H1 (cell line): ENCODE results near the gene ZFYVE21. TPM values are rescaled to one million over a fixed set of nuclear protein-coding genes. Genes with fewer than 3 reads are reported as not detected.

Source experiments
- SUZ12 ChIP-seq: fragments of 200-600 bp; sonication (generic); IDR thresholded peaks from 2 replicates; pipeline ENCODE4 v1.6.1; 2012; ENCODE audit warnings: mild to moderate bottlenecking, inconsistent platforms, low read length, moderate library complexity, mixed read lengths
- polyA plus RNA-seq, 7 experiments: library from polyadenylated mRNA; depleted of rRNA in 3 of 7; stranded (reverse) in 5 of 7; unstranded in 2 of 7; fragments of >200 nt in 5 of 7; fragments of 200-250 nt in 2 of 7; gene quantifications; 1 replicate in 5 of 7; 2 replicates in 1 of 7; 4 replicates in 1 of 7; pipeline versions ENCODE4 v1.2.1 to v1.2.3, GENCODE V29; 2011 to 2013; ENCODE audit warnings: missing spikeins in 2 of 7, mixed read lengths in 2 of 7
- total RNA-seq: library from RNA; stranded (reverse); fragmentation: NEBNext Ultra II Directional; extraction: Animal tissue kit (Norgen Biotek cat#: 25700); gene quantifications from 2 replicates; pipeline ENCODE4 v1.2.1, GENCODE V29; 2021
- TF ChIP-seq, protein P1 (sequence below), 3 experiments: IDR thresholded peaks; 1 replicate in 2 of 3; 2 replicates in 1 of 3; pipeline versions ENCODE4 v1.5.1 to v1.6.1; 2011; ENCODE audit warnings: low read length in 3 of 3, mild to moderate bottlenecking in 3 of 3, inconsistent platforms in 2 of 3, low read depth in 1 of 3, moderate library complexity in 1 of 3; ENCODE audit not compliant: insufficient read depth in 1 of 3; ENCODE audit errors: control extremely low read depth in 1 of 3

The ZFYVE21 gene
- total and polyA plus RNA-seq, 2 of the 8 experiments (the other 6 are each of a cell fraction or from before 2014, with no cell fraction given), result 53.4 to 127 TPM

DNA sequence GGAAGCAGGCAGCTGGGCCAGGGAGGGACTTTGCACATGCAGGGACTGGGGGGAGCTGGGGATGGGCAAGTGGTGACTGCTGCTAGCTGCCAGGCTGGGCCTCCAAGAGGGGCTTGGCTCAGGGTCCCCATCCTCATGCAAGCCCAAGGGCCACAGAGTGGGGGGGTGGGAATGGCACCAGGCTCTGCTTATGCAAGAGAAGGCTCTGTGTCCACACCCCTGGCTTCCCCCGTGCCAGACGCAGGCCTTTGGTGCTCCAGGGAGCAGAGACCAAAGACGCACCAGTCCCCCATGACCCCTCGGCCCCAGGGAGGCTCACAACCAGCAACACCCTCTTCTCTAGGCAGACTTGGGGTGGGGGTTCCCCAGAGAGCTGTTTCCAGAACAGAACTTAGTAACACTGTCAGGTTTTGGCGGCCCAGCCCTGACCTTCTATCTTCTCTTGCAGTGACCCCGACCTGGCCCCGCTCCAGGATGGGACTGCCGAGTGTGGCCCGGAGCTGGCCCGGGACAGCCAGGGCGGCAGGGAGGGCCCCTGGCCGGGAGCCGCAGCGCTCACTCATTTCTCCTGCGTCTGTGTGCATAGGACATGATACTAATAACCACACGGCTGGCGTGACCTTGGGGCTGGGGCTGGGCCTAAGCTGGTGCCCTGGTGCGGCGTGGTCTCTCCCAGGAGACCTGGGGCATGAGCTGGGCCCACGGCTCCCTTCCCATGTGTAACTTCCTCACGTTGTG lies 14.7 kb upstream of the ZFYVE21 start (continued):
- no peak for TF ChIP-seq SUZ12
- TF ChIP-seq, protein P1, sequence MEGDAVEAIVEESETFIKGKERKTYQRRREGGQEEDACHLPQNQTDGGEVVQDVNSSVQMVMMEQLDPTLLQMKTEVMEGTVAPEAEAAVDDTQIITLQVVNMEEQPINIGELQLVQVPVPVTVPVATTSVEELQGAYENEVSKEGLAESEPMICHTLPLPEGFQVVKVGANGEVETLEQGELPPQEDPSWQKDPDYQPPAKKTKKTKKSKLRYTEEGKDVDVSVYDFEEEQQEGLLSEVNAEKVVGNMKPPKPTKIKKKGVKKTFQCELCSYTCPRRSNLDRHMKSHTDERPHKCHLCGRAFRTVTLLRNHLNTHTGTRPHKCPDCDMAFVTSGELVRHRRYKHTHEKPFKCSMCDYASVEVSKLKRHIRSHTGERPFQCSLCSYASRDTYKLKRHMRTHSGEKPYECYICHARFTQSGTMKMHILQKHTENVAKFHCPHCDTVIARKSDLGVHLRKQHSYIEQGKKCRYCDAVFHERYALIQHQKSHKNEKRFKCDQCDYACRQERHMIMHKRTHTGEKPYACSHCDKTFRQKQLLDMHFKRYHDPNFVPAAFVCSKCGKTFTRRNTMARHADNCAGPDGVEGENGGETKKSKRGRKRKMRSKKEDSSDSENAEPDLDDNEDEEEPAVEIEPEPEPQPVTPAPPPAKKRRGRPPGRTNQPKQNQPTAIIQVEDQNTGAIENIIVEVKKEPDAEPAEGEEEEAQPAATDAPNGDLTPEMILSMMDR (IDR thresholded peaks at IDR 0.05; ENCODE audit: control extremely low read depth in 1 of 3, insufficient read depth in 1 of 3, low read depth in 1 of 3, low read length in 3 of 3), result no peak
